ENCODE measurements around the gene PRPS1.

DNA sequence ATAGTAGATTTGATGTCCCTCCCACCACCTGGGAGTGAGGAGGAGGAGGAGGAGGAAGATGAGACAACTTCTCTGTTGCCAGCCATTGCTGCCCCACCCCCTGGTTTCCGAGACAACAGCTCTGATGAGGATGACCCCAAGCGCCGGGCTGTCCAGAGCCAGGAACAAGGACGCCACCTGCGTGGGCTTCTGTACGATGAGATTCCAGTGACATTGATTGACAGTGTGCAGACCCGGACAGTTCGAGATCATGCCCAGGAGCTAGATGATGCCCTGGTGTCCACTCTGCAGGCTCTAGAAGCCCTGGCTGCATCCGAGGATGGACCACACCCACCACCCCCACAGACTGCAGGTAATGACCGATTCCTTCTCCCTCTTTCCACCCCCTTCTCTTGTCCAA is 30.5 kb upstream of the PRPS1 start:
- TF ChIP-seq, protein P1, sequence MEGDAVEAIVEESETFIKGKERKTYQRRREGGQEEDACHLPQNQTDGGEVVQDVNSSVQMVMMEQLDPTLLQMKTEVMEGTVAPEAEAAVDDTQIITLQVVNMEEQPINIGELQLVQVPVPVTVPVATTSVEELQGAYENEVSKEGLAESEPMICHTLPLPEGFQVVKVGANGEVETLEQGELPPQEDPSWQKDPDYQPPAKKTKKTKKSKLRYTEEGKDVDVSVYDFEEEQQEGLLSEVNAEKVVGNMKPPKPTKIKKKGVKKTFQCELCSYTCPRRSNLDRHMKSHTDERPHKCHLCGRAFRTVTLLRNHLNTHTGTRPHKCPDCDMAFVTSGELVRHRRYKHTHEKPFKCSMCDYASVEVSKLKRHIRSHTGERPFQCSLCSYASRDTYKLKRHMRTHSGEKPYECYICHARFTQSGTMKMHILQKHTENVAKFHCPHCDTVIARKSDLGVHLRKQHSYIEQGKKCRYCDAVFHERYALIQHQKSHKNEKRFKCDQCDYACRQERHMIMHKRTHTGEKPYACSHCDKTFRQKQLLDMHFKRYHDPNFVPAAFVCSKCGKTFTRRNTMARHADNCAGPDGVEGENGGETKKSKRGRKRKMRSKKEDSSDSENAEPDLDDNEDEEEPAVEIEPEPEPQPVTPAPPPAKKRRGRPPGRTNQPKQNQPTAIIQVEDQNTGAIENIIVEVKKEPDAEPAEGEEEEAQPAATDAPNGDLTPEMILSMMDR (IDR thresholded peaks at IDR 0.05), result no peak
- TF ChIP-seq POLR2AphosphoS5 (IDR thresholded peaks at IDR 0.05) (no peak), POLR2A (IDR thresholded peaks at IDR 0.05) (no peak), EP300 (IDR thresholded peaks at IDR 0.05) (no peak)

Measured in suprapubic skin (tissue), 4 donors.